Inflammatory macrophage treated with lipopolysaccharide for 4 hours (primary cell): ENCODE measurements around the gene CLDN5.

Experiments used
- DNase-seq: peaks from one replicate; pipeline ENCODE4 v3.0.0-alpha.2; 2020

CLDN5 gene

DNA sequence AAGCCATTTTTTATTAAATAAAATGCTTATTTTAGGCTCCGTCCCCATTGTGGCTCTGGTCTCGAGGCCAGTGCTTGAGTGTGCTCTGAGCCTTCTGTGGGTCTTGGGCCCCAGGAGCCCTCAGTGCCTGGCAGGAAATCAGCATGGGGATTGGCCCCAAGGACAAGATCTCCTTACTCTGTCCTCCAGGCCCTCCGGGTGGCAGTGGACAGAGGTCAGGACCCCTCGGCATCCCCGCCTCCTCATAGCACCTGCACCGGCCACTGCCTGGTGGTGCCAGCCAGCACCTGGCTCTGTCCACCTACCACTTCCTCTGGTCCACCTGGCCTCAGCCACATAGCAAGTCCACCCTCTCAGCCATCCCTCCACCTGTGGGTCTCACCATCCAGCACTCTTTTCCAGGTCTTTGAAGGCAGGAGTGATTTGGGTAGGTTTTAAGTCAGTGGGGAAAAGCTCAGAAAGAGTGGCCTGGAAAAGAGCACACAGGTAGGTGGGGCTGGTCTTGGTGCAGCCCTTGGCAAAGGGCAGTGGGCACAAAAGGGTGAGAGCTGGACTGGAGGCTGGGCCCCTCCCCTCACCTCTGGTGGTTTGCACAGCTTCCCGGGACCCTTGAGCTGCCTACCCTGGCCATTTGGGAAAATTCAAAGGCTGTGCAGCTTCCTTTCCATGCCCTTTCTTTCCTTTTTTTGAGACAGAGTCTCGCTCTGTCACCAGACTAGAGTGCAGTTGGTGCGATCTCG lies 3.5 kb downstream of the CLDN5 start:
- no peak for DNase-seq

DNA sequence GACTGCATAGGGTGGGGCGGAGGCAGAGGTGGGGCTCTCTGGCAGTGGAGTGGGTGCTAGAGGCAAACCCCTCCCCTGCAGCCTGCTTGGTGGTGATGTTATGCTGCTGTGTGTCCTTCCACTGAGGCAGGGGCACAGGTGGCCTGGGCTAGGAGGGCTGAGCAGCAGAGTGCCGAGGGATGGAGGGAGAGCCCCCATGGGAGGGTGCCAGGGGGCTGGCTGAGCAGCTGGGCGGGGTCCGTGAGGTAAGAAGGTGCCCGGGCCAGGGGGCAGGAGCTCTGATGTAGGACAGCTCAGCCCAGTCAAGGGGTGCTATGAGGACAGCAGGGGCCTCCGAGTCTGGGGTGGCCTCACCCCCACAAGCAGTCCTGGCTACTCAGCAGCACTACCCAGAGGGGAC lies 4.2 kb downstream of the CLDN5 start:
- DNase-seq = no peak

DNA sequence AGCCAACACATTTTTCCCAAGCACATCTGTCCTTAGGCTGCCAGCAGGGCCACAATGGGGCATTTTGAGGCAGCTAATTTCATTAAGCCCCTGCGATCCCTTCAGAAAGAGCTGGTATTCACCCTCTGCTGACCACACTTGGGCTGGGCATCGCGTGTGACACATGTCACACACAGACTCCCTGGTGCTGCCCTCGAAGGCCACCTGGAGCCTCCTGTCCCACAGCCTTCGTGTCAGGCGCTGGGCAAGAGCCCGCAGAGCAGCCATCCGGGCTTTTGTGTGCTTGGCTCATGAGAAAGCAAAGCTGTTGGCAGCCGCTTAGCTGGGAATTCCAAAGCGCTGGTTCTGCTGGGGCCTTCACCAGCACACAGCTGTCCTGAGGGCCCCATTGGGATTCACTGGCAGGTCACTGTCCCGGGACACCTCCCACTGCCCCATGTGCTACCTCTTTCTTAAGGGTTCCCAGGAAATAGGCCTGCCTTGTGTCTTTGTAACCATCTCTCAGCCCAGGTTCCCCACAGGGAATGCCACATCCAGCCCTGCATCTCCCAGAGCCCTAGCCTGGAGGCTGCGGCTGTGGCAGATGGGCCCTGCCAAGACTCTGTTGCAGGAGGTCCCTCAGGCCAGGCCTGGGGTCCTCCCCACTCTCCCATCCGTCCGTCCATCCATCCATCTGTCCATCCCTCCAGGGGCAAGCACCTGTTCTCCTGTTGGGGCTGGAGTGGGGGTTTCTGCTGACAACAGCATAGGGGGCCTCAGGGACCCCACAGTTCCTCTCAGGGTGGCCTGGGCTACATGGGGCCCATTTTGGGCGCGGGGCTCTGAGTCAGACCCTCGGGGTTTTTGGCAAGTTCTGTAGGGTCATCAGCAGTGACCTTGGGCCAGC lies 4.9 kb downstream of the CLDN5 start:
- no peak for DNase-seq

DNA sequence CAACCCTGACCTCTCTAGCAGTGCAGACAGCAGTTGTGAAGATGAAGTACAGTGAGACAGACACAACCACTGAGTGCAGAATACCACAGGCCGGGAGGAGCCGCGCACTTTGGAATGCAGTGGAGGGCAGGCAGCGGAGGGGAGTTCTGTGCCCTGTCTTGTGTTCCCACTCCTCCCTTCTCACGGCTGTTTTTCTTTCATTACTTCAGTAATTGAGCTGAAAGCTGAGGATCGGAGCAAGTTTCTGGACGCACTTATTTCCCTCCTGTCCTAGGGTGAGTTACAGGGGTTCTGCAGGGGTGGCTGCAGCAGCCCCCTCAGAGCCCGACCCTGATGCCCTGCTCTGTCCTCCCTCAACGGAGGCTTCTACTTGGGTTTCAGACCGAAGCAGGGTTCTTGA lies 5.6 kb downstream of the CLDN5 start:
- DNase-seq = no peak

DNA sequence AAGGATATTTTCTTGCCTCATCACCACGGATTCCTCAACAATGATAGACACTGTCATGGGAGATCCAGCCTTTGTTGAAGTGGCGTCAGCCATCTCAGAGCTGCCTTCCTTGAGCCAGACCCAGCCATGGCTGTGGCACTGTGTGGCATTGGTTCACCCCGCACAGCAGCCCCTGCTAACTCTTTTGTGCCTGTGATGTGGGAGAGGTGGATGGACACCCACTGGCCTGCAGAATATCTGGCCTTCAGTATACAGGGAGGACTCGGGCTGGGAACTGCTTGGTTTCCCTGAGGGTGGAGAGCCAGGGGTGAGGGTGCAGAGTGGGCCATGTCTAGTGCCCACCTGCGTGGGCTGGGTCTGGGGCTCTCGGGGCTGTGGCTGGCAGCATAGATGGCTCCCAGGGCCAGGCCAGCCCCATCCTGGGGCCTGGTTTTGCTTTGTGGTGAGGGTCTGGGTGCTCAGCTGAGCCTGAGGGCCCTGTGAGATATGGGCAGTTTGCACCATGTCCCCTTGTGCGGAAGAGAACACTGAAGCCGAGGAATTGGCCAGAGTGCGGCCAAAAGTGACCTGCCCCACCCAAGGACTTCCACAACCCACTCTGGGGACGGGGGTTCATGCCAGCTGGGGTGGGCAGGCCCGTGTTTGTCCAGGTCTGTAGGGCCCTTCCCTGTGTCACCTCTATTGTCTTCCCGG lies 6.1 kb downstream of the CLDN5 start:
- no peak for DNase-seq

DNA sequence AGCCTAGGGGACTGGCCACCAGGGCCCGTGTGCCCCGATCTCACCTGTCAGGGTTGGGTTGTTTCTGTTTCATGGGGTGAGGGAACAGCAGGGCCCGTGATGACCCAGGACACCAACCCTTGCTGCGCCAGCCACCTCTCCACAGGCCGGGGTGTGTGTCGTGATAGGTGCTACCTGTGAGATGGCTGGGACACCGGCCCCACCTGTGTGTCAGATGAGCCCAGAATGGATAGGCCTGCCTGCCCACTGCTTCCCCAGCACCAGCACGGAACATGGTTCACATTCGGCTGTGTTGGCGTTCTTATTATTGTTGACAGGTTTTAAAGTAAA lies 7.1 kb downstream of the CLDN5 start:
- DNase-seq = no peak

DNA sequence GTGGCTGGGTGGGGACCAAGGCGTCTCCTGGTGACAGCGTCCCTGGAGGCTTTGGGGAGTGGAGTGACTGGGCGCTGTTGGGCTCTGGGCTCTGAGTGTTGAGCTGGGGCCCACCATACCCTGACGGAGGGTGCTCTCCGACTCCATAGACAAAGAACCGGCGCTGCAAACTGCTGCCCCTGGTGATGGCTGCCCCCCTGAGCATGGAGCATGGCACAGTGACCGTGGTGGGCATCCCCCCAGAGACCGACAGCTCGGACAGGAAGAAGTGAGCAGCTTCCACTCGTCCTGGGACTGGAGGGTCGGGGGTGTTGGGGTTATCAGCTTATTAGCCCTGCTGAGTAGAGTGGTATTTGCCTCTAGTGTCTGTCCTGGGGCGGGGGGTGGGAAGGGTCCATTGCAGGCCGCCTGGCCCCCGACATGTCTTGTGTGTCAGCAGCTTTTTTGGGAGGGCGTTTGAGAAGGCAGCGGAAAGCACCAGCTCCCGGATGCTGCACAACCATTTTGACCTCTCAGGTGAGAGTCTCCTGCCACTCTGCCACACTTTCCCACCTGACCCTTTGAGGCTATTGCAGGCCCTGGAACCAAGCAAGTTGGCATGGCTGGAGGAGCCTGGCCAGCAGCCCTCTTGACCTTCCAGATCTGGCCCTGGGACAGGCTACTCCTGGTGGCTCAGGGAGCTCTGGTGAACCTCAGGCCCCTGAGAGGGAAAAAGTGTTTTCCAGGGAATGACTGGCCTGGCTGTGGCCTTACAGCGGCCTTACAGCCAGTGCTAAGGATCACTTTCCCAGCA lies 7.6 kb downstream of the CLDN5 start:
- DNase-seq = no peak

DNA sequence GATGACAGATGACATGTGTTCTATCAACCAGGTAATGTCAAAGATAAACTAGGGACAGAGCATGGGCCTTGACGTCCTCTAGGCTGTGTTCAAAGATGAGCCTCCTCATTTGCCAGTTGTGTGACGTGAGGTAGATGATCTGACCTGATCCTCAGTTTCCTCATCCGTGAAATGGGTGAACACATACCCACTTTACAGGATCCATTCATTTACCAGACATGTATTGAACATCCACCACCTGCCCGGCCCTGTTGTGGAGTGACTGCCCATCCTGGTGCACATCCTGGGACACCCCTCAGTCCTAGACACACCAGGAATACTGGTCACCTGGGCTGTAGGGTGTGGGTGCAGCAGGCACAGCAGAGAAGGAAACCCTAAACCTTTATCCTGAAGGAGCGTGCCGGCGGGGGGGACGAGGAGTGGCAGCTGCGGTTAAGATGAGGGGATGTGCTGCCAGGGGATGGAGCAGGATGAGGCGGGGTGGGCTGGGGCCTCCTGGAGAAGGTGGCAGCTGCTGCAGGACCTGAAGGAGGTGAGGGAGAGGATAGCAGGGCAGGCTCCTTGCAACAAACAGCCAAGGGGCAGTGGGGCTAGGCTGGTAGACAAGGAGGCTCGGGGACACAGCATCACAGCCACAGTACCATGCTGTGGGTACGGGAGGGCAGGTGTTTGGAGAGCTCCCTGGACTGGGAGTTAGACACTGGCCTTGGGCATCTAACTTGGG lies 8.4 kb downstream of the CLDN5 start:
- DNase-seq = no peak

DNA sequence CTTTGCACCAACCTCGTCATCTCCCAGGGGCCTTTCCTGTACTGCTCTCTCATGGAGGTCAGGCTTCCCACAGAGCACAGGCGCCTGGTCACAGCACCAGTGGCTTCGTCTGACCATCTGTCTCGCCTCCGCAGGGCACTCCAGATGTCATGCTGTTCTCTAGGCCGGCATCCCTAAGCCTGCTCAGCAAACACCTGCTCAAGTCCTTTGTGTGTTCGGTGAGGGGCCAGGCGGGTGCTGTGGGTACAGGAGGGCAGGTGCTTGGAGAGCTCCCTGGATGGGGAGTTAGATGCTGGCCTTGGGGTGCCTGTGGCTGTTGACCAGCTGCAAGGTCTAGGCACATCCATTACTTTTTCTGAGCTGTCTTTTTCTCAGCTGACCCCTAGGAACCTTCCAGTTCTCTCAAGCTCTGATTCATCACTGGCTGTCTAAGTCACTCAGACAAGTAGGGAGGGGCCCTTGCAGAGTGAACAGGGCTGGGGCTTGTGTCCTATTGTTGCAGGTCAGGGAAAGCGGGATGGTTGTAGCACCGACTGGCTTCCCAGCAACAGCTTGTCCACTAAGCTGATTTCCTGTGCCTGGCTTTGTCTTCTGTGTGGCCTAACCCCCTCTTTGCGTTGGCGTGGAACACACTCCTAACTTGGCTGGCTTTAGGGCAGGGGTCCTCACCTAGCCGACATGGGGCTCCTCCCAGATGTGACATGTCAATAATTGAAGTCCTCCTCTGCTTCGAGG lies 9.2 kb downstream of the CLDN5 start:
- DNase-seq = no peak

DNA sequence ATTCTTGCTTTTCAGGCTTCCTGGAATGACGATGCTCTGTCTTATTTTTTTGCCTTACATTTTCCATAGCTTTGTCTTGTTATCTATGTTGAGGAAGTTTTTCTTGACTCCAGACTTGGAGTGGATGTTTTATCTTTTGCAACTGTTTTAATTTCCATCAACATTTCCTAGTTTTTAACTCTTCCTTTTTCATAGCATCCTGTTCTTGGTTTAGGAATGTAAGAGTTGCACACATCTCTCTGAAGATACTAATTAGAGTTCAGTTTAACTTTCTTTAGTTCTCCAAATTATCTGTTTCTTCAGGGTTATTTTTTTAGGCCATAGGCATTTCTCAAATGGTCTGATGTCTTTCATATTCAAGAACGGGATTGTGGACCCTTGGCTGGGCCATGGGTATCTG lies 10.4 kb downstream of the CLDN5 start:
- DNase-seq = no peak

DNA sequence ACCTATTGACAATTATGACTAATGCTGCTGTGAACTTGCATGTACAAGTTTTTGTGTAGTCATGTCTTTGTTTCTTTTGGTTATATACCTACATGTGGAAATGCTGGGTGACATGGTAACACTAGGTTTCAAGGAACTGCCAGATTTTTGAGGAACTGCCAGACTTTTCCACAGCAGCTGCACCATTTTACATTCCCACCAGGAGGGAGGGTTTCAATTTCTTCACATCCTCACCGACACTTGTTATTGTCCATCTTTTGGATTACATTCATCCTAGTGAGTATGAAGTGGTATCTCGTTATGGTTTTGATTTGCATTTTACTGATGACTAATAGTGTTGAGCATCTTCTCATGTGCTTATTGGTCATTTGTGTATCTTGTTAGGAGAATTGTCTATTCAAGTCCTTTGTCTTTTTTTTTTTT lies 13.3 kb downstream of the CLDN5 start:
- no peak for DNase-seq

DNA sequence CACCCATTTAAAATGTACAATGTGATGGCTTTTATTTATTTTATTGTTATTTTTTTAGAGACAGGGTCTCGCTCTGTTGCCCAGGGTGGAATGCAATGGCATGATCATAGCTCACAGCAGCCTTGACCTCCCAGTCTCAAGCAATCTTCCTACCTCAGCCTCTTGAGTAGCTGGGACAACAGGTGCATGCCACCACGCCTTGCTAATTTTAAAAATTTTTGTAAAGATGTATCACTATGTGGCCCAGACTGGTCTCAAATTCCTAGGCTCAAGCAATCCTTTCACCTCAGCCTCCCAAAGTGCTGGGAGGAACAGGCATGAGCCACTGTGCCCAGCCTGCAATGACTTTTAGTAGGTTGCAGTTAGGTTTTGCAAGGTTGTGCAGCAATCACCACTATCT lies 14.3 kb downstream of the CLDN5 start:
- no peak for DNase-seq

DNA sequence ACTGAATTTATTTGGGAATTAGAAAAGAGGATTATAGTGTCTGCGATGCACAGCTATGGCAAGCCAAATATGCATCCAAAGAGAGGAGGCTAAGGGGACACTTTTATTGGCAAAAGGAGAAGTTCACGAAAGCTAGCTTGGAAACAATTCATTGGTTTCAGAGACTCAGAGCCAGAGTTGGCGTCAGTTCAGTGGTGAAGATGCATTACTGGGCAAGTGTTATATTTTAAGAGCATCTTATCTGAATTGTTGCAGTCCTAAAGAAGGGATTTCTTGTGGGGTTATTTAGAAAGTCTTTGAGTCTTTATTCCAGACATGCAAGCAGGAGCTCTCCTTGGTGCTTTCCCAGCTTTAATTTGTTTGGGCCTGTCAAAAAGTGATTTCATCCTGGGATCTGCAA lies 15.0 kb downstream of the CLDN5 start:
- DNase-seq = no peak

DNA sequence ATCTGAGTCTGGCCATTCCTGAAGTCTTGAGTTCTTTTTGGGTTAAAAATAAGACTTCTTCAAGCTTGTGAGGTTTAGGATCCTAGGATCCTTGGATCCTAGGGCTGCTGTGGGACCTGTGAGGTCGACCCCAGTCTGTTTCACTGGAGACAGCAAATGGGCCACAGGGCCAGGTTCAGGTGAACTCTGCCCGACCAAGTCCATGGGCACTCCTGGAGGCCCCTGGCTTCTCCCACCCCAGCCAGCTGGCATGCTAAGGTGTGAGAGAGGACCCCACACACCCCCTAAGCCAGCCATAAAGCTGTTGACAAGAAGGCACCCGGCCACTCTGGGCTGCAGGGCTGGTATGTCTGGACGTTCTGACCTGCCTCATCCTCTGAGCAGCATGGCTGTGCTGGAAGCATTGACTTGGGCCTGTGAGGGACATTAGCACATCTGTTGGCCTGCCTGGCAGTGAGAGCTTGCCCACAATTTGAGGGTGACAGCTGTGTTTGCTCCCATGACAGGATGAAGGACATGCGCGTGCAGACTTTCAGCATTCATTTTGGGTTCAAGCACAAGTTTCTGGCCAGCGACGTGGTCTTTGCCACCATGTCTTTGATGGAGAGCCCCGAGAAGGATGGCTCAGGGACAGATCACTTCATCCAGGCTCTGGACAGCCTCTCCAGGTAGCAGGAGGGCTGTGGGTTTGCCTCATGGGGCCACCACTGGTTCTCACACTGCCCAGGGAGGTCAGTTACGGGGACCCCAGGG lies 16.0 kb downstream of the CLDN5 start:
- no peak for DNase-seq

DNA sequence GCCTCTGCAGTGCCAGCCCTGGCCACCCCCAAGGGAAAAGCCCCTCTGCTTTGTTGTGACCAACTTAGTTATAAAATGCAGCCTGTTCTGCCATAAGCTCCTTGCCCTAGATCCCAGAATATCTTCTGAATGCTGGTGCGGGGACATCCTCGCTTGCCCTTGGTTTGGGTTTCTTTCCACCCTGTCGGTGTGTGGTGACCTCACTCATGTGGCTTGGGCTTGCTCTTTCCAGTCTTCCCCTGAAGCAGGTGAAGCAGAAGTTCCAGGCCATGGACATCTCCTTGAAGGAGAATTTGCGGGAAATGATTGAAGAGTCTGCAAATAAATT lies 16.7 kb downstream of the CLDN5 start:
- no peak for DNase-seq

DNA sequence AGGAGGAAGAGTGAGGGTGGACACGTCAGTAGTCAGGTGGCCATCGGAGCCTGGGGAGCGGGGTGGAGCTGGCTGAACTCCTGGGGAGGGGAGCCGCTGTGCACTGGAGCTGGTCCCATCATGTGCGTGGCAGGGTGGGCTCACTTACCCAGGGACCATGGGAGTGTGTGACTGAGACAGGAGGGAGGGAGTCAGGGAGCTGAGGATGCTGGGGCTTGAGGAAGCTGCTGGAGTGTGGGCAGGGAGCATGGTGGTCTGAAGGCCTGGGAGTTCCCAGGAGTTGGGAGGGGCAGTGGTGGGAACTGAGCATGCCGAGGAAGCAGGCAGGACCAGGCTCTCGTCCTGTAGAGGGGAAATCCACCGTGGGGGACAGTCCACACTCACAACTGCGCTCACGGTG lies 18.0 kb downstream of the CLDN5 start:
- DNase-seq = no peak

DNA sequence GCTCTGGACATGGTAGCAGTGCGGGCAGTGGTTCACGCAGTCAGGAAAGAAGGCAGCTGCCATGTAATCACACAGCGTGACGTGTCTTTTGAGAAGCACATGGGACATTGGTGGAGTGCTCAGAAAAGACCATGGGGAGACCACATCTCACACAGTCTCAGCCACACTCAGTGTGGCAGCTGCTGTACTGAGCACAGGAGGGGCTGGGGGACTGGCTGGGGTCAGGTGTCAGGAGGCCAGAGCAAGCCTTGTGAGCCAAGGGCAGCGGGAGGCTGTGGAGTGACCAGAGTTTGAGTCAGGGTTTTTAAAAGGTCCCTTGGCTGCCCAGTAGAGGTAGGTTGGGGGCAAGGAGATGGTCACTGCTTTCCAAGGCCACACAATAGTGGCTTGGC lies 18.5 kb downstream of the CLDN5 start:
- DNase-seq = no peak

DNA sequence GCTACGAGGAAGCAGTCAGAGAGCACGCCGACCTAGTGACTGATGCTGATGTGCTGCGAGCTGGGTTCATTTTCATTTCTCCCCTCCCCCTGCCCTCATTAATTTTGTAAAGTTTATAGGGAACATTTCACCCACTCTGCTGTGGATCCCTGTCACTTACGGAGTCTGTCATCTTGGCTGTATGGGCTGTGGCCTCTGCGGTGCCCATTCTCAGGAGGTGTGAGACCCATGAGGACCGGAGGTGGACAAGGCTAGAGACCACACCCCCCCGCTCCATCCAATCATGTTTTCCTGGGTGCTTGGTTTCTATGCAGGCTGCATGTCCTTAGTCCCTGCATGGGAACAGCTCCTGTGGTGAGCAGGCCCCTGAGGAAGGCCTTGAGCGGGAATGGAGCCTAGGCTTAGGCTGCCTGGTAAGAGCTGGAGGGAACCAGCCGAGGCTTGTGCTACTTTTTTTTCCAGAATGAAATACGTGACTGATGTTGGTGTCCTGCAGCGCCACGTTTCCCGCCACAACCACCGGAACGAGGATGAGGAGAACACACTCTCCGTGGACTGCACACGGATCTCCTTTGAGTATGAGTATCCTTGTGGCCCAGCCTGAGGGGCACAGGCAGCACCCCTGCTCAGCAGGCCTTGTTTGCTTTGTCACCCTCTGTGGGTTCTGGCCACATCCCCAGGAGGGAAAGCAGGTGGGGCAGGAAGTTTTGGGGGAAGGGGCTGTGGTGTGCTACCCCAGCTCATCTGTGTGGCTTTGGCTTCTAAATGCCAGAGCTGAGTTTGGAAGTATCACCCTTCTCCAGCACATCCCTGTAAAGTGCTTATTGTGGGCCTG lies 19.1 kb downstream of the CLDN5 start:
- no peak for DNase-seq

DNA sequence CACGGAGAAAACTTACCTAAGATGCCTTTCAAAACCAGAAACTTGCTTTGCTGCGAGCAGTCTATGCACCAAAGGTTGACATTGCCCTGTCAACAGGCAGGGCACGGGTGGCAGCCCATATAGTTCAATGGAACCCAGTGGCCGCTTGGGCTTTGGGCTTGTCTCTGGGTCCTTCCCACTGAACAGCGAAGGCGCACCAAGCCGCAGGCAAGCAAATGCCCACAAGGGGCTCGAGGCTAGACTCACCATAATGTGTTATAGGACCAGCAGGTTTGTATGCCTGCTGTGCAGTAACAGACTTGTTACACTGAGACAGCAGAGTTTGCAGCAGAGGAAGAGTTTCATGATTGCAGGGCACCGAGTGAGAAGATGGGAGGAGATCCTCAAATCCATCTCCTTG lies 20.3 kb downstream of the CLDN5 start:
- DNase-seq = no peak

DNA sequence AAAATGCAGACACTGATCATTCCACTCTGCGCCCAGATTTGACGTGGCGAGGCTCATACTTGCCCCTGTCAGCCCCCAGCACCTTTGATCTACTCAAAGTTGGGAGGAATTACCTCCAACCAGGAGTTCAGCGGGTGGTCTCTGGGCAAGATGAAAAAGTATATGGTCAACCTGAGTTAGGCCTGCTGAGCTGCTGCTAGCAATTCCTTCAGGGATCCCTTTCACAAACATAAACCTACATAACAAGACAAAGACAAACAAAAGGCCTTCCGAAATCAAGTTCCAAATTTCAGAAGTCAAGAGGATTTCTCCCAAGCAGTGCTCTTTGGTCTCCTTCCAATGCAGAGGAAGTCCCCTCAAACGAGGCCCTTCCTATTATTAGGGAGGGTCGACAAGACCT lies 20.8 kb downstream of the CLDN5 start:
- DNase-seq = no peak
